NB4 (cell line): ENCODE measurements around the gene C20orf141.
"Not testable (repeated sequence)": the region's sequence is repeated elsewhere in the genome, so short reads cannot be mapped to it uniquely, and the experiment has no call there.

Source experiments
- DNase-seq: peaks from one replicate; pipeline ENCODE4 v3.0.0; 2010; ENCODE audit warnings: low read depth
- H3K4me3 ChIP-seq: one replicate; pipeline ENCODE4 v1.5.1; 2011; ENCODE audit warnings: mild to moderate bottlenecking, low read depth, low read length, moderate library complexity
- CTCF ChIP-seq: IDR thresholded peaks from one replicate; pipeline ENCODE4 v1.5.1; 2012; ENCODE audit warnings: low read depth, low read length
- MAX ChIP-seq: IDR thresholded peaks from 2 replicates; pipeline ENCODE4 v1.6.1; 2011; ENCODE audit warnings: low read depth, low read length
- MYC ChIP-seq: IDR thresholded peaks from 2 replicates; pipeline ENCODE4 v1.6.1; 2011; ENCODE audit warnings: low read depth, low read length
- POLR2A ChIP-seq: IDR thresholded peaks from 2 replicates; pipeline ENCODE4 v1.6.1; 2011; ENCODE audit warnings: mild to moderate bottlenecking; ENCODE audit not compliant: insufficient read length; ENCODE audit errors: extremely low read depth

The C20orf141 gene

GRCh38 chr20:2807019-2807418 lies 7.8 kb upstream of the C20orf141 start:
- no peak for DNase-seq
- TF ChIP-seq MYC (no peak), CTCF (no peak), POLR2A (no peak), MAX (no peak)
- H3K4me3 ChIP-seq: no peak overlapping the region

GRCh38 chr20:2807929-2808328 lies 6.9 kb upstream of the C20orf141 start:
- DNase-seq, H3K4me3 ChIP-seq: not testable (repeated sequence)

GRCh38 chr20:2809690-2810089 lies 5.1 kb upstream of the C20orf141 start:
- DNase-seq: no peak
- H3K4me3 ChIP-seq: no peak overlapping the region
- TF ChIP-seq POLR2A (no peak), MAX (no peak), MYC (no peak), CTCF (no peak)

- H3K4me3 ChIP-seq: no peak overlapping the region
- no peak for DNase-seq
- TF ChIP-seq MYC (no peak), CTCF (no peak), MAX (no peak)
Observed at GRCh38 chr20:2812189-2812588, 2.6 kb upstream of the C20orf141 start.

- DNase-seq: no peak
- H3K4me3 ChIP-seq: no peak overlapping the region
- TF ChIP-seq MAX (no peak), CTCF (no peak), POLR2A (no peak), MYC (no peak)
Observed at GRCh38 chr20:2814076-2814475, 711 bp upstream of the C20orf141 start.

GRCh38 chr20:2815242-2815900 lies 584 bp downstream of the C20orf141 start:
- TF ChIP-seq CTCF (no peak), MYC (no peak), MAX (no peak), POLR2A (no peak)
- H3K4me3 ChIP-seq: no peak overlapping the region
- no peak for DNase-seq
